ENCODE results near the gene HOXA9.

- TF ChIP-seq POLR2A (IDR thresholded peaks at IDR 0.05; ENCODE audit: low read depth, low read length) (no peak), POLR2AphosphoS5 (IDR thresholded peaks at IDR 0.05; ENCODE audit: low read depth, low read length) (no peak), TAF1 (IDR thresholded peaks at IDR 0.05; ENCODE audit: borderline replicate concordance, low read depth, low read length) (no peak)
These were observed 43.7 kb upstream of the HOXA9 start for GRCh38 chr7:27208998-27209397.
